Activated CD8-positive, alpha-beta memory T cell treated with anti-CD3 and anti-CD28 coated beads, Interleukin-2, amount 50 U/mL, for 1 hour (primary cell): Measurements from ENCODE around the gene MROH7.

Experiments
- DNase-seq: peaks from one replicate; pipeline ENCODE4 v3.0.0-alpha.2; 2020; ENCODE audit errors: extremely low read depth

The MROH7 gene

GRCh38 chr1:54741531-54741930, 99.9 kb downstream of the MROH7 start:
- DNase-seq = no peak

GRCh38 chr1:54742282-54742681, 100.7 kb downstream of the MROH7 start:
- DNase-seq = no peak

- DNase-seq = no peak
These were observed 102.0 kb downstream of the MROH7 start for GRCh38 chr1:54743416-54744226.

- DNase-seq = no peak
These were observed 103.1 kb downstream of the MROH7 start for GRCh38 chr1:54744696-54745095.

GRCh38 chr1:54745274-54745673, 103.7 kb downstream of the MROH7 start:
- no peak for DNase-seq

GRCh38 chr1:54745864-54746263, 104.3 kb downstream of the MROH7 start:
- no peak for DNase-seq

GRCh38 chr1:54748094-54748835, 106.7 kb downstream of the MROH7 start:
- DNase-seq = no peak

- DNase-seq = no peak
These were observed 109.0 kb downstream of the MROH7 start for GRCh38 chr1:54750596-54750995.

- no peak for DNase-seq
These were observed 109.8 kb downstream of the MROH7 start for GRCh38 chr1:54751426-54751825.

- DNase-seq = no peak
These were observed 112.5 kb downstream of the MROH7 start for GRCh38 chr1:54754045-54754444.

GRCh38 chr1:54754486-54755285, 113.1 kb downstream of the MROH7 start:
- no peak for DNase-seq

GRCh38 chr1:54757833-54758232, 116.2 kb downstream of the MROH7 start:
- no peak for DNase-seq

- DNase-seq = no peak
These were observed 117.2 kb downstream of the MROH7 start for GRCh38 chr1:54758678-54759348.
